Brain microvascular endothelial cell (primary cell): Measurements from ENCODE around the gene TSPAN15.

ENCODE experiments used
- DNase-seq: peaks from one replicate; pipeline ENCODE4 v3.0.0-alpha.2; 2020
- H3K27ac ChIP-seq: fragments of 250-450 bp; sonication (Bioruptor Pico); 2 replicates; pipeline ENCODE4 v1.5.1; 2020; ENCODE audit warnings: mild to moderate bottlenecking, moderate library complexity
- H3K27me3 ChIP-seq: fragments of 250-450 bp; sonication (Bioruptor Pico); replicated peaks from 2 replicates; pipeline ENCODE4 v1.5.1; 2020; ENCODE audit warnings: mild to moderate bottlenecking
- H3K36me3 ChIP-seq: fragments of 250-450 bp; sonication (Bioruptor Pico); replicated peaks from 2 replicates; pipeline ENCODE4 v1.5.1; 2020; ENCODE audit warnings: mild to moderate bottlenecking
- H3K4me3 ChIP-seq: 2 replicates; pipeline ENCODE4 v1.5.1; 2011; ENCODE audit warnings: low read depth, mild to moderate bottlenecking, control low read depth, low read length, moderate library complexity
- CTCF ChIP-seq: IDR thresholded peaks from 2 replicates; pipeline ENCODE4 v1.5.1; 2011; ENCODE audit warnings: low read depth, mild to moderate bottlenecking, moderate library complexity, low read length, control low read depth, inconsistent platforms; ENCODE audit errors: missing control alignments
- in situ Hi-C: cut with HindIII; loops from 2 replicates; pipeline ENCODE4 v1.10.0; 2017; ENCODE audit warnings: low sequenced_read_pairs, low pct_ligation_motif_present

TSPAN15 gene

GRCh38 chr10:69503001-69503895 is 52.0 kb downstream of the TSPAN15 start:
- Histone ChIP-seq H3K27ac (no peak overlapping the region), H3K36me3 (no peaks in the 10 kb centered on the region), H3K27me3 (no peaks in the 10 kb centered on the region), H3K4me3 (no peak overlapping the region)
- TF ChIP-seq CTCF = no peak
- DNase-seq = no peak
- in situ Hi-C loops = no loop called here

- no peak for TF ChIP-seq CTCF
- H3K27me3 ChIP-seq = no peaks in the 10 kb centered on the region
- in situ Hi-C loops = no loop called here
- no peaks in the 10 kb centered on the region for H3K36me3 ChIP-seq
- DNase-seq = no peak
- H3K27ac ChIP-seq = no peak overlapping the region
- H3K4me3 ChIP-seq = no peak overlapping the region
Measured at GRCh38 chr10:69503896-69504265, 52.6 kb downstream of the TSPAN15 start.

GRCh38 chr10:69504576-69505250 is 53.4 kb downstream of the TSPAN15 start:
- no peaks in the 10 kb centered on the region for H3K36me3 ChIP-seq
- in situ Hi-C loops = no loop called here
- H3K27ac ChIP-seq = no peak overlapping the region
- no peaks in the 10 kb centered on the region for H3K27me3 ChIP-seq
- no peak for DNase-seq
- H3K4me3 ChIP-seq = no peak overlapping the region
- no peak for TF ChIP-seq CTCF

- DNase-seq = no peak
- TF ChIP-seq CTCF = no peak
- H3K4me3 ChIP-seq = no peak overlapping the region
- no peaks in the 10 kb centered on the region for H3K27me3 ChIP-seq
- no peak overlapping the region for H3K27ac ChIP-seq
- no peaks in the 10 kb centered on the region for H3K36me3 ChIP-seq
- in situ Hi-C loops = no loop called here
Measured at GRCh38 chr10:69505636-69506318, 54.5 kb downstream of the TSPAN15 start.

- DNase-seq = no peak
- no peaks in the 10 kb centered on the region for H3K27me3 ChIP-seq
- in situ Hi-C loops = no loop called here
- H3K36me3 ChIP-seq = no peaks in the 10 kb centered on the region
- no peak overlapping the region for H3K4me3 ChIP-seq
- H3K27ac ChIP-seq = no peak overlapping the region
- no peak for TF ChIP-seq CTCF
Measured at GRCh38 chr10:69506487-69506833, 55.2 kb downstream of the TSPAN15 start.
